Body of pancreas (tissue), 4 donors: ENCODE results near the gene RHOBTB3.

Experiments used
- CTCF ChIP-seq, 7 experiments: fragments of 450-650 bp in 4 of 7; fragments of 200-600 bp in 3 of 7; sonication (generic) in 3 of 7; IDR thresholded peaks; one replicate each; pipeline ENCODE4 v1.5.1; 2016 to 2019; ENCODE audit warnings: antibody characterized with exemption in 7 of 7
- POLR2A ChIP-seq, 3 donors: fragments of 450-650 bp; IDR thresholded peaks; one replicate each; pipeline ENCODE4 v1.6.1; 2016; ENCODE audit warnings: antibody characterized with exemption in 3 of 3, mild to moderate bottlenecking in 2 of 3

- no peak for TF ChIP-seq CTCF (IDR thresholded peaks at IDR 0.05)
- no peak for TF ChIP-seq POLR2A (IDR thresholded peaks at IDR 0.05)
These were observed 77.0 kb downstream of the RHOBTB3 start for GRCh38 chr5:95808013-95808685.
